Right ventricle myocardium superior (tissue), 1 donor: ENCODE measurements around the gene IQGAP2. TPM values are rescaled to one million over a fixed set of nuclear protein-coding genes. Genes with fewer than 3 reads are reported as not detected.
"Not testable (repeated sequence)": the region's sequence is repeated elsewhere in the genome, so short reads cannot be mapped to it uniquely, and the experiment has no call there.

Experiments
- ATAC-seq: fragments of 200-7000 bp; cut with Tn5 transposase; one replicate; pipeline ENCODE4 v1.9.1; 2020; ENCODE audit warnings: mild to moderate bottlenecking; ENCODE audit not compliant: poor library complexity
- DNase-seq: peaks from one replicate; pipeline ENCODE4 v3.0.0-alpha.2; 2020
- intact Hi-C: fragments of 100-400 bp; cut with DNase I; formaldehyde crosslinking; loops from one replicate; pipeline ENCODE4 v1.11.2; 2022
- total RNA-seq: library from RNA; stranded (reverse); fragmentation: NEBNext Ultra II Directional; extraction: Animal tissue kit (Norgen Biotek cat#: 25700); gene quantifications from one replicate; pipeline ENCODE4 v1.2.1, GENCODE V29; 2021
- donor health status: DM: no; HTN: yes; CAD: no; lungs with severe emphysema.

Gene IQGAP2
- total RNA-seq, 1 donor from 2014 or later, result 4.2 TPM

- ATAC-seq, DNase-seq, intact Hi-C loops: not testable (repeated sequence)
Observed at GRCh38 chr5:76680826-76681225, 277.7 kb downstream of the IQGAP2 start.

GRCh38 chr5:76681287-76681686 is 278.2 kb downstream of the IQGAP2 start:
- DNase-seq, result no peak
- intact Hi-C loops, result no loop called here
- no peak for ATAC-seq

GRCh38 chr5:76682387-76682786 is 279.3 kb downstream of the IQGAP2 start:
- intact Hi-C loops, result no loop called here
- DNase-seq (no peak), ATAC-seq (peak; percentile 57)

- ATAC-seq, result no peak
- intact Hi-C loops, result no loop called here
- DNase-seq, result no peak
Observed at GRCh38 chr5:76683816-76684731, 281.0 kb downstream of the IQGAP2 start.

GRCh38 chr5:76684756-76685519 is 281.9 kb downstream of the IQGAP2 start:
- intact Hi-C loops, result no loop called here
- DNase-seq (no peak), ATAC-seq (no peak)

GRCh38 chr5:76685704-76686103 is 282.6 kb downstream of the IQGAP2 start:
- DNase-seq, result no peak
- intact Hi-C loops, result no loop called here
- ATAC-seq, result no peak

GRCh38 chr5:76688212-76688611 is 285.1 kb downstream of the IQGAP2 start:
- DNase-seq (no peak), ATAC-seq (no peak)
- intact Hi-C loops, result no loop called here

GRCh38 chr5:76688836-76689235 is 285.8 kb downstream of the IQGAP2 start:
- DNase-seq (no peak), ATAC-seq (no peak)
- intact Hi-C loops, result no loop called here

- no peak for ATAC-seq
- DNase-seq, result no peak
- intact Hi-C loops, result no loop called here
Observed at GRCh38 chr5:76689321-76690036, 286.4 kb downstream of the IQGAP2 start.

GRCh38 chr5:76690037-76690679 is 287.1 kb downstream of the IQGAP2 start:
- ATAC-seq (no peak), DNase-seq (no peak)
- intact Hi-C loops, result no loop called here

GRCh38 chr5:76690704-76691466 is 287.8 kb downstream of the IQGAP2 start:
- no peak for DNase-seq
- intact Hi-C loops, result no loop called here
- ATAC-seq, result peak; percentile 15

- DNase-seq (no peak), ATAC-seq (no peak)
- intact Hi-C loops, result no loop called here
Observed at GRCh38 chr5:76691467-76692273, 288.6 kb downstream of the IQGAP2 start.

- intact Hi-C loops, result no loop called here
Observed at GRCh38 chr5:76692274-76692540, 289.1 kb downstream of the IQGAP2 start.

GRCh38 chr5:76692651-76693050 is 289.6 kb downstream of the IQGAP2 start:
- ATAC-seq (no peak), DNase-seq (no peak)
- intact Hi-C loops, result no loop called here

More at GRCh38 chr5:76692274-76692540, 289.1 kb downstream of the IQGAP2 start:
- ATAC-seq, result no peak
- no peak for DNase-seq

GRCh38 chr5:76693141-76693540 is 290.1 kb downstream of the IQGAP2 start:
- DNase-seq (no peak), ATAC-seq (no peak)
- intact Hi-C loops, result no loop called here

GRCh38 chr5:76694317-76694716 is 291.2 kb downstream of the IQGAP2 start:
- DNase-seq (no peak), ATAC-seq (no peak)
- intact Hi-C loops, result no loop called here

- intact Hi-C loops, result no loop called here
- no peak for DNase-seq
- ATAC-seq, result no peak
Observed at GRCh38 chr5:76695346-76695745, 292.3 kb downstream of the IQGAP2 start.

GRCh38 chr5:76696251-76696650 is 293.2 kb downstream of the IQGAP2 start:
- DNase-seq (no peak), ATAC-seq (no peak)
- intact Hi-C loops, result no loop called here
